NCI-H510A (cell line): ENCODE results near the gene CCL22.
"Not testable (repeated sequence)": the region's sequence is repeated elsewhere in the genome, so short reads cannot be mapped to it uniquely, and the experiment has no call there.

ENCODE experiments used
- DNase-seq: peaks from one replicate; lab custom pipeline; 2025; lab: John Stamatoyannopoulos, UW

CCL22 gene

GRCh38 chr16:57347858-57348257 lies 10.7 kb upstream of the CCL22 start:
- DNase-seq: no peak

- DNase-seq: no peak
Measured at GRCh38 chr16:57348327-57348726, 10.3 kb upstream of the CCL22 start.

- no peak for DNase-seq
Measured at GRCh38 chr16:57349212-57350031, 9.2 kb upstream of the CCL22 start.

GRCh38 chr16:57352636-57353047 lies 5.9 kb upstream of the CCL22 start:
- no peak for DNase-seq

GRCh38 chr16:57354311-57354710 lies 4.3 kb upstream of the CCL22 start:
- no peak for DNase-seq

GRCh38 chr16:57355898-57356414 lies 2.6 kb upstream of the CCL22 start:
- no peak for DNase-seq

- DNase-seq: no peak
Measured at GRCh38 chr16:57356547-57356946, 2.0 kb upstream of the CCL22 start.

- DNase-seq: no peak
Measured at GRCh38 chr16:57357330-57358085, 1.1 kb upstream of the CCL22 start.

- DNase-seq: no peak
Measured at GRCh38 chr16:57358086-57358420, 530 bp upstream of the CCL22 start.

GRCh38 chr16:57360321-57360935 lies 1.8 kb downstream of the CCL22 start:
- no peak for DNase-seq

GRCh38 chr16:57361404-57361803 lies 2.8 kb downstream of the CCL22 start:
- no peak for DNase-seq

GRCh38 chr16:57364143-57364542 lies 5.6 kb downstream of the CCL22 start:
- no peak for DNase-seq

GRCh38 chr16:57366544-57367040 lies 8.0 kb downstream of the CCL22 start:
- DNase-seq: no peak

- no peak for DNase-seq
Measured at GRCh38 chr16:57367116-57367752, 8.7 kb downstream of the CCL22 start.

- no peak for DNase-seq
Measured at GRCh38 chr16:57371494-57372371, 13.2 kb downstream of the CCL22 start.

GRCh38 chr16:57372372-57373116 lies 14.0 kb downstream of the CCL22 start, which contains the start of gene CX3CL1:
Gene CX3CL1 (plus strand): TSS chr16:57372490. CDS start chr16:57372569, 79 bp downstream.
- no peak for DNase-seq

GRCh38 chr16:57373117-57373947 lies 14.7 kb downstream of the CCL22 start:
- no peak for DNase-seq

GRCh38 chr16:57374067-57374534 lies 15.5 kb downstream of the CCL22 start:
- DNase-seq: no peak

- DNase-seq: not testable (repeated sequence)
Measured at GRCh38 chr16:57374925-57375465, 16.4 kb downstream of the CCL22 start.
